HPDE6-E6E7 (cell line): ENCODE data around the gene C15orf39.
A peak's percentile ranks its signal among the peaks of the same experiment; 100 is the strongest.

Experiments used
- DNase-seq: peaks from one replicate; pipeline ENCODE4 v3.0.0; 2011; ENCODE audit warnings: missing footprints; ENCODE audit errors: extremely low spot score

Gene C15orf39

DNA sequence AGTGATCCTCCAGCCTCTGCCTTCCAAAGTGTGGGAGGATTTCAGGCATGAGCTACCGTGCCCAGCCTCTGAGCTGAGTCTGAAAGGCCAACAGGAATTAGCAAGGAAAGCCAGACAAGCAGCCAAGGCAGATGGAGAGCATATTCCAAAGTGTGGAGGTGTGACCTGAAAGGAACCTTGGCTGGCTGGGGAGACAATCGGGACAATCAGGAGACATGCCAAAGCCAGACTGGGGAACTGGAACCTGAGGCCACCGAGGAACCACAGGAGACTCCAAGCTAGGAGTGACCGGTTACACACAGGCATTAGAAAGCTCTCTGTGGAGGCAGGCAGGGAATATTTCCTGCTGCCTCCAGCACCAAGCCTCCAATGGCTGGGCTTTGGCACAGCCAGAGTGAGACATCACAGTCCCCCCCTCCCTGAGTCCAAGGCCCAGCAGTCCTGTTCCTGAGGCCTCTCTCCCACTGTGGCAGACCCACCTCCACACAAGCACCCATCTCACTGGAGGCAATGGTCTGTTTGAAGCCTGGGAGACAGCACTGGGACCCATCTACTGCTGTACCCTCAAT, 4.5 kb upstream of the C15orf39 start:
- no peak for DNase-seq

DNA sequence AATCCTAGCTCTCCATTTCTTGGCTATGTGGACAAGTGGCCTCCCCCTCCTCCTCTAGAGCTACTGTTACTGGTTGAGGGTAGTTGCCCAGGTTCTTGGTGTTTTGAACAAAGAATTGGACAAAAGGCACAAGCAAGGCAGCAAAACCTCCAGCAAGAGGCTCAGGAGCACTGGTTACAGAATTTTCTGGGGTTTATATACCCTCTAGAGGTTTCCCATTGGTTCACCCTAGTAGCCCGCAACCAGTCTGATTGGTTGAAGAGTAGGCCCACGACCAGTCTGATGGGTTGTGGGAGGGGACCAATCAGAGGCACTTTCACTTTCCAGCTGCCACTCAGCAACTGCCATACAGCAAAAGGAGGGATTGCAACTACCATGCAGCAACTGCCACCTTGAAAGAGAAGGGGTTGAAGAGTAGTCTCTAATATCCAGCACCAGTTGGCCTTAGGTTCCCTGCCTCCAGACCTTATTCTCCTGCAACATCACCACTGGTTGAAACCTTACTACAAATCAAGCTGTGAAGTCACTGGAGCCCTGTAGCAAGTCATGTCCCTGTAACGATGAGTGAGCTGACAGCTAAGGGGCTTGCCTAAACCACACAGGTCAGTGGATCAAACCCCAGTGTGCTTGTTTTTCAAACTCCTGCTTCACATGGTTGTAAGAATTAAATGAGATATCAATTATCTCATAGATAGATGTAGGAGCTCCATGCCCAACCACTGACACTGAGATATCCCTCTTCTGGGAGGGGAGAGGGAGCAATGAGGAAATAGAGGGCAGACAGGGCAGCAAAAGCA, 2.9 kb upstream of the C15orf39 start:
- DNase-seq = no peak

DNA sequence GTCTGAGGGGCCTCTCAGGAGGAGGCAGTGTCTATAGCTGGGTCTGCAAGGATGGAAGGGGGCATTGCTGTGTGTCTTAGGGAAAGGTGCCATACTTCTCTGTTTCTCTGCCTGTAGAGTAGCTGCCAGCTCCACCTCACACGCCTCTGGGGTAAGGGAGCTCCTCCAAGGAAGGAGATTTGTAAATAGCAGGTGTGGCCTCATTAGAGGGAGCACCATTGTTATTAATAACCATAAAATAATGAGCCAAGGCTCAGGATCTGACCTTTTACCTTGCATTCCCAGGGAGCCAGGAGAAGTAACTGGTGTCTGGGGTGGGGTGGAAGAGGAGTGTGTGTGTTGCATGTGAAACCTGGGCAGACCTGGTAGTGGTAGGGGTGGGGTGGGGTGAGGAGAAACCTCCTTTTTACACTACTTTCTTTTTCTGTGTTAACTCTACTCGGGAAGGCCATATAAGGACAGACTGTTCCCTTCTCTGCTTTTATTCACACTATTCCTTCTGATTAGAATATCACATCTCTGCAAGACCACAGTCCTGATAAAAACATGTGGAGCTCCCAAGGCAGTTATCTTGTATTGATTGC, 2.2 kb upstream of the C15orf39 start:
- DNase-seq = no peak

DNA sequence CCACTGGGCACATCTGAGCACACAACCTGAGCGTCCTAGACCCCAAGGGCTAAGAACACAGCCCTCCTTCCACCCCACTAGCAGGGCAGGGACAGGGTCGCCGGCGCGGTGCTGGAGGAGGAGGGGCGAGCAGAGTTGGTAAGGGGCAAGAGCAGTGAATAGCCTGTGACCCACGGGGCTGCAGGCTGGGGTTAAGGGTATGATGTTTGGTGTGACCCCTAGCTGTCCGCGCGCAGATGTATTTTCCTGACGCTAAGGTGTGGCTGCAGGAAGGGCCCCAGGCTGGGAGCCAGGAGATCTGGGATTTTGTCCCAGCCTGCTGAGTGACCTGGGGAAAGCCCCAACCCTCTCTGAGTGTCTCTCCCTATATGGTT, 1.3 kb upstream of the C15orf39 start:
- no peak for DNase-seq

DNA sequence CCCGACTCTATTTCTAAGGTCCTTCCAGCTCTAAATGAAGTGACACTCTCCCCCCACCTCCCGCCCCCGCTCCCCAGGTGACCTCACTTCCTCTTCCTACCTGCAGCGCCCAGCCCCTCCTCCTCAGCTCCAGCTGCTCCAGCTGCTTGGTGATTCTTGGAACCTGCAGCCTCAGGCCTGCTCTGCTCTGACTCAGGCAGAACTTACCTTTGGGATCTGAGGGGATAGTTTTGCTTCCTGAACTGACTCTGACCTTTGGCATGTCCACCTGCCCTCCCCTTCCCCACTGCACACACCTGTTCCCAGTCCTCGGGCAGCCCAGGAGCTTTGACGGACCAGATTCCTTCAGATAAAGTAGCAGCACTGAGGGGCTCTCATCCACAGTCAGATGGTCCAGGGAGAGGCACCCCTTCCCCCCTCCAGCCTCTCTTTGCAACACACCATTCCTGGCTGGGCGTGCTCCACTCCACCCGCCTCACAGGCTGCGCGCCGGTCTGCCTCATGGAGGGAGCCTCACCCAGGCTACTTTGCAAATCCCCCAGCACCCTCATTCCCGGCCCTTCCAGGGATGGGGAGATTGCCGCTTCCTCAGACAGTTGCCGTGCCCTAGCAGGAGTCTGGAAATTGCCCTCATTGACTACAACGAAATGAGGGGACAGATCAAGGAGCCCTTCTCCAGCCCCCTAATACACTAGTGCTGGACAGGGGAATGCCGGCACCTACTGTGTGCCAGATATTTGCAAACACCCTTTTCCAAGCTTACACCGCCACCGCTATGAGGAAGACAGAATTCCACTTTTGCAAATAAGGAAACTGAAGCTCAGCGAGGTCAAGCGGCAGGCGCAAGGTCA, 692 bp upstream of the C15orf39 start:
- DNase-seq = peak; percentile 90

DNA sequence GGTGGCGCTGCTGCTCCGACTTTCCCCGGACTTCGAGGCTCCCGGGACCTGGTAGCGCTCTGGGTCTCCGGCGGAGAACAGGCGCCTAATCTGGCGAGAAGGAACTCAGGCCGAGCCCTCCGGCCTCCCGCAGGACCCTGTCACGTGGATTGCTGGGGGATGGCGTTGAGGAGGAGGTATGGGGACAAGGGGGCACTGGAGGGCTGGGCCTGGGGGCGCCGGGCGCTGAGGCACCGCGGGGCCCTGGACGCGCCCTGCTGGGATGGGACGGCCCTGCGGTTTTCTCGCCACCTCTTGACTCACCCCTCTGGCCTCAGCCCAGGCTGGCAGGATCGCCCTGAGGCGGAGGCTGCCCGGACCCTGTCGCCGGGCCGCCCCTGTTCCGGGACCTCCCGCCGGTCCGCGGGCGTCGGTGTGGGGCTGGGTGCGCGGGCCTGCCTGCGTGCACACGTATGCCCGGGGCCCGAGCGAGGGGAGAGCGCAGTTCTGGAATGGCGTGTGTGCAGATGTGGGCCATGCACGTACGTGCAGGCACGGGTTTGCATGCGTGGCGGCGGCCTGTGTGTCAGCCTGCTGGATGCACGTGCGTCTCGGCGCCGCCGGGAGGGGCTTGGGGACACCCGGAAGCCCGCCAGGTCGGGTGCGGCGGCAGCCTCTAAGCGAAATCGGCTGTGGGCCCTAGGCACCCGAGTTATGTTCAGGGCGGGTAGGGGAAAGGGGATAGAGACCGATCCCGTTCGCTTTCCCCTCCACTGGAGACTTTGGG, 752 bp downstream of the C15orf39 start:
- DNase-seq = no peak

DNA sequence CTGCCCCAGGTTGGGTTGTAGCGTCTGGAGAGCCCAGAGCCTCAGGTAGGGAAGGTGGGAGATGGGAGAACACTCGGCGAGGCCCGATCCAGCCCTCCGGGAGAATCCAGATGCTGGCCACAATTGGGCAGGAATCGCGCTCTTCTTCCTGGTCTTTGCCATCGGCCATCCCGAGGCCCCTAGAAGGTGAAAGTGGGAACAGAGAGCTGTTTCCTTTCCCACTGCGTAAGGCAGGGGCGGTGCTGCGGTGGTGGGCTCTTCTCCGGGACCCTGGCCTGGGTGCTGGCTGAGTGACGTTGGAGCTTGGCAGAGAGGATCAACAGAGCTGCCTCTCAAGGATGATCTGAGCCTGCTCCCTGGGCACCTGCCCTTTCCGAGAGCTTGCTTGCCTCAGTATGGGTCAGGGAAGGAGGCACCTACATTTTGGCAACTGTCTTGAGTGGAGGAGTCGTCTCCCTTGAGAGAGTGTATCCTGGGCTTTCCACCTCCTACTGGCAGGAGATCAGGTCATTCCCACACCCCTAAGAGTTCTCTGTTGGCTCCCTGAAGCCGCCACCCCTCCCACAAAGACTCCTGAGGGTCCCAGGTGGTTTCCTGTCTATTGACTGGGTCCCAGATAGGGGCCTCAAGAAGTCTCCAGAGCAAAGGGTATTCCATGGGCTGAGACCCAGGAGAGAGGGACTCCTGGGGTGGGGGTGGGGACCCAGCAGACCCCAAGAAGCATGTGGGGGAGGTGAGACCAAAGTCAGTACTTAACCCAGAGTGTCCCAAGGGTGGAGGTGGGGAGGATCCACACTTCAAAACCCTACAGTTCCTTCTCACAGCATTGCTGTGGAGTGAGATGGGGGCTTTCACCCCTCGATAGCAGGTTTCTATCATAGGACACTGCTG, 1.6 kb downstream of the C15orf39 start:
- DNase-seq = no peak

DNA sequence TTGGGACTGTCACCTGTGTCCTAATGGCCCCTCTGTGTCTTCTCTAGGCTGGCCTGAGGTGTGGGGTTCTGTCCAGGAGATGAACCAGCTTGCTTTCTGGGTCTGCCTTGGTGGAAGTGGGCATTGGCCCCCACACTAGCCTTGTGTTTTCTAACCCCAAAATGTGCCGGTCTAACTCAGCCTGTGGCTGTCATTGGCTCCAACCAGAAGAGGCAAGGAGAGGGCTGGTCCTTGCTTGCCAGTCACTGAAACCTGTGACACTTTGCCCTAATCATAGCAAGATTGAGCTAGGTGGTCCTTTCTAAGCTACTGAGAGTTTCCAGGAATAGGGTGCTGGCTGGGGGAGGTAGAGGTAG, 2.2 kb downstream of the C15orf39 start:
- DNase-seq = no peak

DNA sequence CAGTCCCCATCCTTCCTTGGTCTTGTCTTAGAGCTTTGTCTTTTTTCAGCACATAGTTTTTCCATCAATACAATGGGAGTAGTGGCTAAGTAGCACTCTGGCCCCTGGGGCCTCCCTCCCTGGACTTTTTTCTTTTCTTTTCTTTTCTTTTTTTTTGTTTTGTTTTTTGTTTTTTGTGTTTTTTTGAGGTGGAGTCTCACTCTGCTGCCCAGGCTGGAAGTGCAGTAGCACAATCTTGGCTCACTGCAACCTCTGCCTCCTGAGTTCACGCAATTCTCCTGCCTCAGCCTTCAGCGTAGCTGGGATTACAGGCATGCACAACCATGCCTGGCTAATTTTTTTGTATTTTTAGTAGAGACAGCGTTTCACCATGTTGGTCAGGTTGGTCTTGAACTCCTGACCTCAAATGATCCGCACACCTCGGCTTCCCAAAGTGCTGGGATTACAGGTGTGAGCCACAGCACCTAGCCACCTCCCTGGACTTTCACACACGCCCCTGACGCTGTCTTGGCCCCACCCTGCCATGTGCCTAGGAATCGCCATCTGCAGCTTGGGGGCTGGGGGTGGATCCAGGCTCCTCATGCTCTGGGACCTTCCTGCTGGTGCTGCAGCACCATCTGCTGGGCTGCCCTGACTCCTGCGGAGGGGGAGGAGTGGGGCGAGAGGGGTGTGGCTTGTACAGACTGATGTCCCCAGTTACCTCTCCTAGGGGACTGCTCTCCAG, 2.8 kb downstream of the C15orf39 start:
- peak; percentile 96 for DNase-seq

DNA sequence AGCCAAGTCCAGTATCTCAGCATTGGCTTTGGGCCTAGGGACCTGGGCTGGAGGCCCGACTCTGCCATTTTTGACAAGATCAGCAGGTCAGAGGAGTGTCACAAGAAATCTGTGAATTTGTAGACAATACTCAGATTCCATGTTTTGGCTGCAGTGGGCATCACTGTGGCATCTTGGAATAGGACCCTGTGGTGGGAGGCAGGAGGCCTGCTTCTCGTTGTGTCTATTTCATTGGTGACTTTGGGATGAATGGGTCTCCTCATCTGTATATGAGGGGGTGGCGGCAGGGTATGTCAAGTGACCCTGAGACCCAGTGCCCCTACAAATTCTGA, 3.3 kb downstream of the C15orf39 start:
- no peak for DNase-seq

DNA sequence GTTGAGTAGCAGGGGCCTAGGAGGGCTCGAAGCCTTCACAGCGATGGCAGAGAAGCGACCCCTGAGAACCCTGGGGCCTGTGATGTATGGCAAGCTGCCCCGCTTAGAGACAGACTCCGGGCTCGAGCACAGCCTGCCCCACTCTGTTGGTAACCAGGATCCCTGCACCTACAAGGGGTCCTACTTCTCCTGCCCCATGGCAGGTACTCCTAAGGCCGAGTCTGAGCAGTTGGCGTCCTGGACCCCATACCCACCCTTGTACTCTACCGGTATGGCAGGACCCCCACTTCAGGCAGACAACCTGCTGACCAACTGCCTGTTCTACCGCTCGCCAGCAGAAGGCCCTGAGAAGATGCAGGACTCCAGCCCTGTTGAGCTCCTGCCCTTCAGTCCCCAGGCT, 4.3 kb downstream of the C15orf39 start:
- DNase-seq = no peak

DNA sequence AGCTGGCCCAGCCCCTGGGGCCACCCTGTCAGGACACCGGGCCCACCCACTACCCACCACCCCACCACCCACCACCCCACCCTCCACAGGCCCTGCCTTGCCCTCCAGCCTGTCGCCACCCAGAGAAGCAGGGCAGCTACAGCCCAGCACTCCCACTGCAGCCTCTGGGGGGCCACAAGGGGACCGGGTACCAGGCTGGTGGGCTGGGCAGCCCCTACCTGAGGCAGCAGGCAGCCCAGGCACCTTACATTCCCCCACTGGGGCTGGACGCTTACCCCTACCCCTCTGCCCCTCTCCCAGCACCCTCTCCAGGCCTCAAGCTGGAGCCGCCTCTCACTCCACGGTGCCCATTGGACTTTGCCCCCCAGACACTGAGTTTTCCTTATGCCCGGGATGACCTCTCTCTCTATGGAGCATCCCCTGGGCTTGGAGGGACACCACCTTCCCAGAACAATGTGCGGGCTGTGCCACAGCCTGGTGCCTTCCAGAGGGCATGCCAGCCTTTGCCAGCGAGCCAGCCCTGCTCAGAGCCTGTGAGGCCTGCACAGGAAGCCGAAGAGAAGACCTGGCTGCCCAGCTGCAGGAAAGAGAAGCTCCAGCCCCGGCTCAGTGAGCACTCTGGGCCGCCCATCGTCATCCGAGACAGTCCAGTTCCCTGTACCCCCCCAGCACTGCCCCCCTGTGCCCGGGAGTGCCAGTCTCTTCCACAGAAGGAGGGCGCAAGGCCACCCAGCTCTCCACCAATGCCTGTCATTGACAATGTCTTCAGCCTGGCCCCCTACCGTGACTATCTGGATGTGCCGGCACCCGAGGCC, 5.3 kb downstream of the C15orf39 start:
- DNase-seq = no peak

DNA sequence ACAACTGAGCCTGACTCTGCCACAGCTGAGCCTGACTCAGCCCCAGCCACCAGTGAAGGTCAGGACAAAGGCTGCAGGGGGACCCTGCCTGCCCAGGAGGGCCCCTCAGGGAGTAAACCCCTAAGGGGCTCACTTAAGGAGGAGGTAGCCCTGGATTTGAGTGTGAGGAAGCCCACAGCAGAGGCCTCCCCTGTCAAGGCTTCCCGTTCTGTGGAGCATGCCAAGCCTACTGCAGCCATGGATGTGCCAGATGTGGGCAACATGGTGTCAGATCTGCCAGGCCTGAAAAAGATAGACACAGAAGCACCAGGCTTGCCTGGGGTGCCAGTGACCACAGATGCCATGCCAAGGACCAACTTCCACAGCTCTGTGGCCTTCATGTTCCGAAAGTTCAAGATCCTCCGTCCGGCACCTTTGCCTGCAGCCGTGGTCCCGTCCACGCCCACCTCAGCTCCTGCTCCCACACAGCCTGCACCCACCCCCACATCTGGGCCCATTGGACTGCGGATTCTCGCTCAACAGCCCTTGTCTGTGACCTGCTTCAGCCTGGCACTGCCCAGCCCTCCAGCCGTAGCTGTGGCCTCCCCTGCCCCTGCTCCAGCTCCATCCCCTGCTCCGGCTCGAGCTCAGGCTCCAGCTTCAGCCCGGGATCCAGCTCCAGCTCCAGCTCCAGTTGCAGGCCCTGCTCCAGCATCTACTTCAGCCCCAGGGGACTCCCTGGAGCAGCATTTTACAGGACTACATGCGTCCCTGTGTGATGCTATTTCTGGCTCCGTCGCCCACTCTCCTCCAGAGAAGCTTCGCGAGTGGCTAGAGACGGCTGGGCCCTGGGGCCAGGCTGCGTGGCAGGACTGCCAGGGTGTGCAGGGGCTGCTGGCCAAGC, 6.2 kb downstream of the C15orf39 start:
- DNase-seq = no peak

DNA sequence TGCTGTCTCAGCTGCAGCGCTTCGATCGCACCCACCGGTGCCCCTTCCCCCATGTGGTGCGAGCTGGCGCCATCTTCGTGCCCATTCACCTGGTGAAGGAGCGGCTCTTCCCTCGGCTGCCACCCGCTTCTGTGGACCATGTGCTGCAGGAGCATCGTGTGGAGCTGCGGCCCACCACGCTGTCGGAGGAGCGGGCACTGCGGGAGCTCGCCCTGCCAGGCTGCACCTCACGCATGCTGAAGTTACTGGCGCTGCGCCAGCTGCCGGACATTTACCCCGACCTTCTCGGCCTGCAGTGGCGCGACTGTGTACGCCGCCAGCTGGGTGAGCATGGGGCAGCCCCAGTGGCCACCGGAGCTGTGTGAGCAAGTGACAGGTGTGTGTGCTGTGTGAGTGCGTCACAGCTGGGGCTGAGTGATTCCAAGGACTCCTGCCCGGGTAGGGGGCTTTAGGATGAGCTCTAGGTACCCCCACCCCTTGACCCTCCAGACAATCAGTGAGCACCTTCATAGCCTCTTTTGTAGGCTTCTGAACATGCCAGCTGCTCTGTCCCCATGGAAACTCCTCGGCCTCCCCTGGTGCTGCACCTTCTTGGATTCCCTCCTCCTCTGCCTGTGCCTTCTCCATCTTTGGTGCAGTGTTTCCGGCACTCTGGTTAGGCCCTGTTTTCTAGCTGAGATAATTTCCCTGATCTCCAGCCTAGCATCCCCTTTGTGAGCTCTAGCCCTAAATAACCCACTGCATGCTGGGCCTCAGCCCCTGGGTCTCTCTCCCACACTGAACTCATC, 7.0 kb downstream of the C15orf39 start:
- DNase-seq = no peak

DNA sequence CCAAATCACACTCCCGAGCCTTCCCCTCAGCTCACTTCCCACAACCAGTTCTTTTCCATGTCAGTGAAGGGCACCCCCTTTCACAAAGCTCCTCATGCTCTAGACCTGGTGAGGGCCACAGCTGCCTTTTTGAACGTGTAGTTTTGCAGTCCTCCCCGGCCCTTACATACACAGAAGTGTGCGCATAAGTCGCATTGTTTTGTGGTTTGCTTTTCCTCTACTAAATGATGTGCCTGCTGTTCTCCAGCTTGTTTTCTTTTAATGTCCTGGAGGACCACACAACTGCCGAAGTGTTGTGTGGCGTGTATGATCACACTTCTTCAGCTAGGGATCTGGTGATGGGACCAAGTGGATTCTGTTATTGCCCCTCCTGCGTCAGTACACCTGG, 7.6 kb downstream of the C15orf39 start:
- DNase-seq = no peak

DNA sequence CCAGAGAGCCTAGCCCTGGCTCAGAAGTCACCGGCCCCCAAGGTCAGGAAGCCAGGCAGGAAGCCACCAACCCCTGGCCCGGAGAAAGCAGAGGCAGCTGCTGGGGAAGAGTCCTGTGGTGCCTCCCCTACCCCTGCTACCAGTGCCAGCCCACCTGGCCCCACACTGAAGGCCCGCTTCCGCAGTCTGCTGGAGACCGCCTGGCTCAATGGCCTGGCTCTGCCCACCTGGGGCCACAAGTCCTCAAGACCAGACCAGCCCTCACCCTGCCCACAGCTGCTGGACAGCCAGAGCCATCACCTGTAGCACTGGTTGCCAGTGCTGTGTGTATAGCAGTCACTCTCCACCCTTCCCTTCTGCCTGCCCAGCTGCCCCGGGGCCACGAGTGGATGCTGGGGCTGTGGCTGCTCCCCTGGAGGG, 9.1 kb downstream of the C15orf39 start:
- no peak for DNase-seq

DNA sequence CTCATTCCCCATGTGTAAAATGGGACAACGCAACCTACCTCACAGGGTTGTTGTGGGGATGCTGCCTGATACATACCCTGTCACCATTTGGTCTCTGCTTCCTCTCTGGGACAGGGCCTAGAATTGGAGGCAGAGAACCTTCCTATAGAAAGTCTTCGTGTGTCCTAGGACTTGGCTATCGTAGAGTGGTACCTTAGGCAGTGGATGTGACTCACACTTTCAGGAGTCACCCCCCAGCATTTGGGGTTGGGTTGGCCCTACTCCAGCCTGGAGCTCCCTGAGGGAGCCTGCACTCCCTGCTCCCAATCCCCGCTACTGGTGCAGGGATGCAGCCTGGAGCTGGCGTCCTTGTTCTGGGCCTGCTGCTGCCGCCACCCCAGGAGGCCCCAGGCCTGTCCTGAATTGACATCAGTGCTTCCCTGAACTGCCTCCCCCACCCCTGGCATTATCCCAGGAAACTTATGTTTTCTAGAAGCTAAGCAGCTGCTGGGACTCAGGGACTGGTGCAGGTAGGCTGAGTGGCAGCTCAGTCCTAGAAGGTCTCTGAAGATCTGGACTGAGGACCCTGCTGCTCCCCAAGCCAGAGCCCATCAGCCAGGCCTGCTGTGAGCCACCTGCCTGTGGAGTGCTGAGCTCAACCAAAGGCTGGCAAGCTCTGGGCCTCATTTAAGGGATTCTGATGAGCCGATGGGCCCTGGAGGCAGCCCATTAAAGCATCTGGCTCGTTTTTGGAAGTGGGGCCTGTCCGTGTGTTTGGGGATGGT, 9.9 kb downstream of the C15orf39 start:
- DNase-seq = no peak
